Stomach smooth muscle (tissue), 2 donors: ENCODE results near the gene KRTAP16-1.
"Not testable (repeated sequence)": the region's sequence is repeated elsewhere in the genome, so short reads cannot be mapped to it uniquely, and the experiment has no call there.

Source experiments
- H3K27ac ChIP-seq: one replicate; pipeline ENCODE4 v1.7.0; 2013; ENCODE audit warnings: mild to moderate bottlenecking, low read length, inconsistent platforms
- H3K27me3 ChIP-seq, 2 donors: one replicate each; pipeline ENCODE4 v1.7.0; 2013; ENCODE audit warnings: low read length in 2 of 2; ENCODE audit not compliant: insufficient read depth in 2 of 2, control insufficient read depth in 1 of 2
- H3K36me3 ChIP-seq, 2 donors: one replicate each; pipeline ENCODE4 v1.7.0; 2013; ENCODE audit warnings: low read length in 2 of 2; ENCODE audit not compliant: control insufficient read depth in 2 of 2, insufficient read depth in 2 of 2
- H3K4me1 ChIP-seq: one replicate; pipeline ENCODE4 v1.7.0; 2013; ENCODE audit warnings: low read length; ENCODE audit not compliant: control insufficient read depth, insufficient read depth
- H3K4me3 ChIP-seq, 2 donors: one replicate each; pipeline ENCODE4 v1.7.0; 2013; ENCODE audit warnings: low read length in 2 of 2
- H3K9ac ChIP-seq, 2 donors: one replicate each; pipeline ENCODE4 v1.7.0; 2013; ENCODE audit warnings: low read length in 2 of 2, mild to moderate bottlenecking in 1 of 2
- H3K9me3 ChIP-seq, 2 donors: one replicate each; pipeline ENCODE4 v1.7.0; 2013; ENCODE audit warnings: low read length in 2 of 2; ENCODE audit not compliant: control insufficient read depth in 2 of 2
- donor health status: healthy.
- donor health status: Pancreatic carcinoma.

The KRTAP16-1 gene

DNA sequence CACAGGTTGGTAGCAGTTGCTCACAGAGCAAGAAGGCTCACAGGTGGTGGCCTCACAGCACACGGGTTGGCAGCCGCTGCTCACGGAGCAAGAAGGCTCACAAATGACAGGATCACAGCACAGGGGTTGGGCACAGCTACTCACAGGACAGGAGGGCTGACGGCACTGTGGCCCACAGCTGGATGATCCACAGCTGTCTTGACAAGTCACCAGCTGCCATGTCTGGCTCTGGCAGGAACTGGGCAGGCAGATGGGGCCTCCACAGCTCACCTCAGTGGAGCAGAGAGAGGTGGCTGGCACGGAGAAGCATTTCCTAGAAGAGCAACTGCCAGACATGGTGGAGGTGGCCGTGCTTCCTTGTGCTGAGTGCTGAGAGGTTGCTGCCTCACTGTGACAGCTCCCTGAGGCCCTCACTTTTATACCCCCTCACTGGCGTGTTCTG, at the start of gene KRTAP16-1:
TSS of gene KRTAP16-1 (minus strand) at position 392 of the 442 bp plus-strand sequence. CDS start at position 336, 56 bp downstream.
- Histone ChIP-seq H3K4me3 (no peak within 1 kb of the TSS), H3K4me1 (no peaks in the 10 kb centered on the region), H3K27ac (no peak within 1 kb of the TSS), H3K9ac (no peak within 1 kb of the TSS), H3K36me3 (no peaks in the 10 kb centered on the region), H3K27me3 (peaks cover 0 to 14% of the 10 kb centered on the region in 2 donors), H3K9me3 (no peaks in the 10 kb centered on the region)

- H3K4me1 ChIP-seq, result no peaks in the 10 kb centered on the region
- no peak overlapping the region for H3K27ac ChIP-seq
- H3K9ac ChIP-seq, result no peak overlapping the region
- H3K9me3 ChIP-seq, result peaks cover 2 to 4% of the 10 kb centered on the region in 2 donors
- H3K4me3 ChIP-seq, result no peak overlapping the region
- H3K27me3 ChIP-seq, result no peaks in the 10 kb centered on the region
- no peaks in the 10 kb centered on the region for H3K36me3 ChIP-seq
Measured at GRCh38 chr17:41354536-41354935, 45.4 kb upstream of the KRTAP16-1 start.

DNA sequence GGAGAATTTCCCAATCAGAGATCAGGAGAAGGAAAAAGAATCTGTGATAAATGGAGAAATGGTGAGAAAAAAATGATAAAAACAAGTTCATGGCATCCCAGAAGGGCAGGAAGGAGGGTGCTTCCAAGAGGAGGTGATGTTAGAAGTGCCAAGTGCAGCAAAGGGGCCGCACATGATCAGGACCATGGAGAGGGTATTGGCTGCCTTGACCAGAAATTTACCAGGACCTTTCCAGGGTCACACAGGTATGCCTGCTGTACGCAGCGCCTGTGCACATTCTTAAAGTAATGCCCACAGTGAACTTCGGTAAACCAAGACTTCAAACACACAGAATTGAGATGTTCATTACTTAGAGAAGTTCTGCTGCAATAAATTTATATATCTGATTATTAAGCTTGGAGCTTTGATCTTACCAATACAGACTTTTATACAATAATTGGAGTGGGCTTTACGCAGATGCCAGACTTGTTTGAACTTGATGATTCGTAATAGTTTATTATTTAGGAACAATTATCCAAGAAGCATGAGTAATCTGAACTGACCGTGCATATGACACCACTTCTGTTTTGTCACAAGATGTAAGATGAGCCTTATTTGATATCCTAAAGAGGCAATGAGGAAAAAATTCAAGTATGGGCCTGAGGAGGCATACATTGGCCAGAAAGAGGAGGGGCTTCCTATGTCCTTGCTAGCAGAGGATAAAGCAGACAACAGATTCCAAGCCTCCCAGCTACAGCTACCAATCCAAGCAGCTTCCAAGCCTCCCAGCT, 43.7 kb upstream of the KRTAP16-1 start:
- no peaks in the 10 kb centered on the region for H3K36me3 ChIP-seq
- H3K4me3 ChIP-seq, result no peak overlapping the region
- no peak overlapping the region for H3K27ac ChIP-seq
- H3K4me1 ChIP-seq, result no peaks in the 10 kb centered on the region
- no peaks in the 10 kb centered on the region for H3K27me3 ChIP-seq
- peaks cover 2 to 4% of the 10 kb centered on the region in 2 donors for H3K9me3 ChIP-seq
- H3K9ac ChIP-seq, result no peak overlapping the region

DNA sequence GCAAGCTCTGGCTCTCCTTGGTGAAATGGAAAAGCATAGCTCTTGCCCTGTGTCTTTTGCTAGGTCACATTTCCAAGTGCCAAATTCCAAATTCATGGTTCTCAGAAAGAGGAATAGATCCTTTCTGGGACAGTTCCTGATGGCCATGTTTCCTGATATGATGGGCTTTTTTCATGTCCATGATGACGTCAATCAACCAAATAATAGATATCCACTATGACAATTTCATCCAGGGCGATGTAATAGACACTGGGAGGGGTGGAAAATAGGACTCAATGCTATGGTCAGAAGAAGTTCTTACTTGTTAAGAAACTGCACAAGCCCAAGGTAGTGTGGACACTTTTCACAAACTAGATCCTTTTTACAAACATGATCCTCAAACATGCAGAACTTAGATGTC, 42.1 kb upstream of the KRTAP16-1 start:
- H3K27ac ChIP-seq, result no peak overlapping the region
- no peaks in the 10 kb centered on the region for H3K36me3 ChIP-seq
- no peaks in the 10 kb centered on the region for H3K4me1 ChIP-seq
- no peak overlapping the region for H3K9ac ChIP-seq
- peaks cover under 1 to 4% of the 10 kb centered on the region in 2 donors for H3K9me3 ChIP-seq
- no peak overlapping the region for H3K4me3 ChIP-seq
- H3K27me3 ChIP-seq, result no peaks in the 10 kb centered on the region

- H3K36me3 ChIP-seq, H3K4me1 ChIP-seq, H3K27ac ChIP-seq, H3K9ac ChIP-seq, H3K27me3 ChIP-seq, H3K9me3 ChIP-seq, H3K4me3 ChIP-seq: not testable (repeated sequence)
Measured at GRCh38 chr17:41350381-41350878, 41.3 kb upstream of the KRTAP16-1 start, which contains the start of gene KRT33A. TSS of gene KRT33A (minus strand) at chr17:41350828. CDS start at chr17:41350767, 61 bp downstream.

GRCh38 chr17:41347869-41348760, 39.0 kb upstream of the KRTAP16-1 start:
- H3K9ac ChIP-seq, result no peak overlapping the region
- no peak overlapping the region for H3K4me3 ChIP-seq
- peaks cover 0 to under 1% of the 10 kb centered on the region in 2 donors for H3K9me3 ChIP-seq
- H3K4me1 ChIP-seq, result no peaks in the 10 kb centered on the region
- peaks cover 0 to 2% of the 10 kb centered on the region in 2 donors for H3K27me3 ChIP-seq
- no peak overlapping the region for H3K27ac ChIP-seq
- H3K36me3 ChIP-seq, result no peaks in the 10 kb centered on the region

DNA sequence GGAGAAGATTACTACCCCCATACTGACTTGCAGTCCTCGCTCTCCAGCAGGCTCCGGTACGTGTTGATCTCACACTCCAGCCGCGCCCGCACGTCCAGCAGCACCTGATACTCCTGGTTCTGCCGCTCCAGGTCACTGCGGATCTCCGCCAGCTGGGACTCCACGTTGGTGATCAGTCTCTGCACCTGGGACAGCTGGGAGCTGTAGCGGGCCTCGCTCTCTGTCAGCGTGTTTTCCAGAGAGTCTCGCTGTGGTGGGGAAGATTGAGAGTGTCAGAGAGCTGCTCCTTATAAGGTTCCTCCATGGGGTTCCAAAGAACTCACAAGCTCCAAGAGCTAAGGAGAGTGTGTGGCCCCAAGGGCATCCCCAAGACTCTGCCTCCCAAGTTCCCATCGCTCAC, 37.3 kb upstream of the KRTAP16-1 start:
- H3K9ac ChIP-seq, H3K4me1 ChIP-seq, H3K9me3 ChIP-seq, H3K4me3 ChIP-seq, H3K36me3 ChIP-seq, H3K27me3 ChIP-seq, H3K27ac ChIP-seq: not testable (repeated sequence)

- H3K9ac ChIP-seq, result no peak overlapping the region
- no peak overlapping the region for H3K4me3 ChIP-seq
- H3K27me3 ChIP-seq, result peaks cover 0 to 2% of the 10 kb centered on the region in 2 donors
- no peak overlapping the region for H3K27ac ChIP-seq
- H3K4me1 ChIP-seq, result no peaks in the 10 kb centered on the region
- H3K36me3 ChIP-seq, result no peaks in the 10 kb centered on the region
- no peaks in the 10 kb centered on the region for H3K9me3 ChIP-seq
Measured at GRCh38 chr17:41345992-41346391, 36.9 kb upstream of the KRTAP16-1 start.

DNA sequence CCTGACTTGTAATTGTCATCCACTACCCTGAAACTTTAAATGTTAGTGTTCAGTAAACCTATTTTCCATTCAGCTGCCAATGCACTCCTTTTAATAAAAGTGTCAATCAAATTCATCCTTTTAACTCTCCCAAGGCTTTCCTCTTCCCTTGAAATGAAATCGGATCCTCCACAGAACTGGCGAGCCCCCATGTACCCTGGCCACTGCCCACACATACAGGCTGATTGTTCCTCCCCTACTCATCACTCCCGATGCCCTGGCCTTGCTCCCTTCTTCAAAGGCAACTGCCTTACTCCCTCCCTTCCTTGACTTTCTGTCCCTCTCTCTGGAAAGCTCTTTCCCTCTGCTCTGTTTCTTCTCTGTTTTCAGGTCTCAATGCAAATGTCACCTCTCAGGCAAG, 33.9 kb upstream of the KRTAP16-1 start:
- Histone ChIP-seq H3K4me3 (no peak overlapping the region), H3K27ac (no peak overlapping the region), H3K27me3 (peaks cover 0 to 3% of the 10 kb centered on the region in 2 donors), H3K9me3 (no peaks in the 10 kb centered on the region), H3K36me3 (no peaks in the 10 kb centered on the region), H3K9ac (no peak overlapping the region), H3K4me1 (no peaks in the 10 kb centered on the region)

DNA sequence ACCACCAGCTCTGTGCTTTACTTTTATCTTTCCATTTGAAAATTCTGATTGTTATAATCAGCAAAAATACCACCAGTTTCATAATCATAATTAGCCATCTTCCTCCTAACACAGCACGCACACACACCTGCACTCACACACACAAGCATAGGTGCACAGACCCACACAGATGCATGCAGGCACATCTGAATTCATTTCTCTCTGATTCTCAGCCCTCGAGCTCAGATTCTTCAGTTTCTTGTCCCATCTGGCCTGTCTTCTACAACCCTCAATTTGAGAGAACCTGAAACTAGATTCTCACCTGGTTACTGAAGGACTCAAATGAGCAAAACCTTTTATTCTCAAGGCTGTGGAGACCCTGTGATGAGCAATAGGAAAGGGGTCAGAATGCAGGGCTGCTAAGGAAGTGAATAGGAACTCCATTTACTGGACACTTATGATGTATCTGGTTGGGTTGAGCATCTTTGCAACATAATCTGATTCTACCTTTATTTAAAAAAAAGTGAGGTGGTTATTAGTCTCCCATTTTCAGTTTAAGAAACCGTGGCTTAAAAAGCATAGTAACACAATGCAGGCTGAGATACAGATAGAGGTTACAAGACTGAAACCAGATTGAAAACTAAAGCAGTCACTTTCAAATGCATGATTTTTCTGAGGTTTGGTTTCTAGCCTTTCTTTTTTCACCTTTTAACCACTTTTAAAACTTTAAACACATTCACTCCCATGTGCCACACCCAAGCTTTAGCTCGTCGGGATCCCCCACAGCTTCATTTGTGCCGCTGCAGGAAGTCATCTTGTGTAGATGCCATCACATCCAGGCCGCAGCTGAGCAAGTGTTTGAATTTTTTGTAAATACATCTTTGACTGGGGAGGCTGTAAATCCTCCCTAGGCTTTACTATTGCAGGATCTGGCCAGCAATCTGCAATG, 32.1 kb upstream of the KRTAP16-1 start:
- no peak overlapping the region for H3K4me3 ChIP-seq

More for the DNA sequence above, 32.1 kb upstream of the KRTAP16-1 start:
- H3K36me3 ChIP-seq, result no peaks in the 10 kb centered on the region
- no peaks in the 10 kb centered on the region for H3K4me1 ChIP-seq
- no peak overlapping the region for H3K27ac ChIP-seq
- no peak overlapping the region for H3K9ac ChIP-seq
- H3K27me3 ChIP-seq, result peaks cover 0 to 3% of the 10 kb centered on the region in 2 donors
- no peaks in the 10 kb centered on the region for H3K9me3 ChIP-seq
